Calu3 (cell line): ENCODE results near the gene WDPCP. TPM values are rescaled to one million over a fixed set of nuclear protein-coding genes. Genes with fewer than 3 reads are reported as not detected.

Experiments
- BruUV-seq: library from RNA; stranded (reverse); fragments of 400-500 nt; replicated peaks from 2 replicates; lab custom pipeline; 2021; lab: Mats Ljungman, UMichigan
- CTCF ChIA-PET: fragments of 300-600 bp; sonication (Branson Sonifier 250); formaldehyde crosslinking; loops from one replicate; lab custom pipeline; 2022; ENCODE audit warnings: antibody characterized with exemption; lab: Charles Lee
- DNase-seq: peaks from one replicate; pipeline ENCODE4 v3.0.0; 2022
- H3K27ac Mint-ChIP-seq: one replicate; pipeline ENCODE4 v1.8.0; 2022; ENCODE audit warnings: mixed read lengths; ENCODE audit not compliant: unreplicated experiment
- H3K27me3 Mint-ChIP-seq: one replicate; pipeline ENCODE4 v1.8.0; 2022; ENCODE audit warnings: mixed read lengths; ENCODE audit not compliant: unreplicated experiment
- H3K36me3 Mint-ChIP-seq: one replicate; pipeline ENCODE4 v1.8.0; 2022; ENCODE audit warnings: mild to moderate bottlenecking, moderate library complexity, mixed read lengths; ENCODE audit not compliant: insufficient read depth, unreplicated experiment
- H3K4me1 Mint-ChIP-seq: one replicate; pipeline ENCODE4 v1.8.0; 2022; ENCODE audit warnings: mild to moderate bottlenecking, low read depth, mixed read lengths; ENCODE audit not compliant: unreplicated experiment
- H3K4me3 Mint-ChIP-seq: one replicate; pipeline ENCODE4 v1.8.0; 2022; ENCODE audit warnings: mild to moderate bottlenecking, low read depth, moderate library complexity, mixed read lengths; ENCODE audit not compliant: unreplicated experiment
- H3K9me3 Mint-ChIP-seq: one replicate; pipeline ENCODE4 v1.8.0; 2022; ENCODE audit warnings: low read depth, mixed read lengths; ENCODE audit not compliant: unreplicated experiment
- CTCF ChIP-seq: fragments of 200-600 bp; IDR thresholded peaks from one replicate; pipeline ENCODE4 v1.8.0; 2022; ENCODE audit warnings: antibody characterized with exemption; ENCODE audit not compliant: unreplicated experiment
- intact Hi-C: fragments of 100-400 bp; cut with micrococcal nuclease; formaldehyde crosslinking; loops from one replicate; pipeline ENCODE4 v1.10.0; 2022; ENCODE audit not compliant: unreplicated experiment
- total RNA-seq: library from RNA; stranded (reverse); gene quantifications from 2 replicates; pipeline ENCODE4 v1.2.3, GENCODE V29; 2022

The WDPCP gene
- total RNA-seq, 1 experiment from 2014 or later: 9.0 TPM

DNA sequence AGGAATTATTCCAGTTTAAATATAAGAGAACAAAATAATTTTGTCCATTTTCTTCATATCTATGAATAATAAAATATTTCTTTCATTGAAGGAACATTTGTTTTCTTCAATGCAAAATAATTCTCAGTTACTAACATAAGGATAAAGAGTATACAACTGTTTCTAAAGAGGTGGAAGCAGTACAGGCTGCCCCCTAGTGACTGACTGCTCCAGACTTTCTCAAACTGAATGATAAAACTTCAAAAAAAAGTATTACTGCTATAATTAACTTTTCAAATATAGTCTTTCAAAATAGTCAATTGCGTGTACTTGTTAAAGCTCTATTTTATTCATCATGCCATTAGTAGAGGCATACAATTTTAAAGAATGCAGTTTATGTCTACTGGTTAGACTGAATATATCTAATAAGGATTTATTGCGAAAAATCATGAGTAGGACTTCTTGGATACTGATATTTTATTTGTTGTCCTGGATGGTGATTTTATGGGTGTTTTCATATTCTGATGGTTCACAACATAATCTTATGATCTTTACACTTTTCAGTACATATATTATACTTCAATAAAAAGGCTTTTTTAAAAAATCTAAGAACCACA, 100.1 kb downstream of the WDPCP start:
- no peak overlapping the region for H3K4me3 Mint-ChIP-seq
- no peak overlapping the region for H3K27ac Mint-ChIP-seq
- CTCF ChIA-PET: no interaction called here
- no peaks in the 10 kb centered on the region for H3K9me3 Mint-ChIP-seq
- no peaks in the 10 kb centered on the region for H3K36me3 Mint-ChIP-seq
- DNase-seq: peak; percentile 39
- H3K4me1 Mint-ChIP-seq: no peaks in the 10 kb centered on the region
- peak; percentile 15 for TF ChIP-seq CTCF
- no TSS peak for BruUV-seq
- H3K27me3 Mint-ChIP-seq: no peaks in the 10 kb centered on the region
- intact Hi-C loops: loop anchor here (10.0 kb wide), 2 partner anchors 303 to 423 kb away; no protein-coding TSS in a partner anchor

DNA sequence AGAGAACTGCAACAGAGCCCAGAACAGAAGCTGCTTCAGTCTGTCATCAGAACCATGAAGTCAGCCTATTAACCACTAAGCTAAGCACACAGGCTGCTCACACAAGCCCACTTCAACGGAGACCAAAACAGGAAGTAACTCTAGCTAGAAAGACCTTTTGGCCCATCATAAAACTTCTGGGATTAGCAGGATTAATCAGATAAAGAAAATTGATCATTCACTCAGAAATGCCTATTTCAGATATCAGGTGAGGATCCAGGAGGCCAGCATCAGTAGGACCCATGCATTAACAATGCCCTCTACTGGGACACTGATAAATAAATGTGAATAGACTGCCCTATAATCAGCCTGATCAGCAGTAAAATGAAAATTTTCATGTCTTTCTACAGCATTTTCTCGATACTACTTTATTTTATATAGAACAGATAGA, 101.4 kb downstream of the WDPCP start:
- no peak for DNase-seq
- no TSS peak for BruUV-seq
- no peak overlapping the region for H3K4me3 Mint-ChIP-seq
- no peak overlapping the region for H3K27ac Mint-ChIP-seq
- intact Hi-C loops: loop anchor here (2.0 to 10.0 kb wide), 3 partner anchors 302 to 698 kb away; no protein-coding TSS in a partner anchor
- CTCF ChIA-PET: no interaction called here
- no peaks in the 10 kb centered on the region for H3K4me1 Mint-ChIP-seq
- no peaks in the 10 kb centered on the region for H3K9me3 Mint-ChIP-seq
- H3K36me3 Mint-ChIP-seq: no peaks in the 10 kb centered on the region
- peak; percentile 26 for TF ChIP-seq CTCF
- H3K27me3 Mint-ChIP-seq: no peaks in the 10 kb centered on the region

GRCh38 chr2:63484901-63485300, 103.4 kb downstream of the WDPCP start:
- H3K27me3 Mint-ChIP-seq: no peaks in the 10 kb centered on the region
- no TSS peak for BruUV-seq
- no peak overlapping the region for H3K27ac Mint-ChIP-seq
- H3K4me3 Mint-ChIP-seq: no peak overlapping the region
- no peaks in the 10 kb centered on the region for H3K36me3 Mint-ChIP-seq
- no peaks in the 10 kb centered on the region for H3K9me3 Mint-ChIP-seq
- no peak for TF ChIP-seq CTCF
- CTCF ChIA-PET: no interaction called here
- no peak for DNase-seq
- intact Hi-C loops: loop anchor here (10.0 kb wide), 2 partner anchors 300 to 420 kb away; no protein-coding TSS in a partner anchor
- no peaks in the 10 kb centered on the region for H3K4me1 Mint-ChIP-seq

DNA sequence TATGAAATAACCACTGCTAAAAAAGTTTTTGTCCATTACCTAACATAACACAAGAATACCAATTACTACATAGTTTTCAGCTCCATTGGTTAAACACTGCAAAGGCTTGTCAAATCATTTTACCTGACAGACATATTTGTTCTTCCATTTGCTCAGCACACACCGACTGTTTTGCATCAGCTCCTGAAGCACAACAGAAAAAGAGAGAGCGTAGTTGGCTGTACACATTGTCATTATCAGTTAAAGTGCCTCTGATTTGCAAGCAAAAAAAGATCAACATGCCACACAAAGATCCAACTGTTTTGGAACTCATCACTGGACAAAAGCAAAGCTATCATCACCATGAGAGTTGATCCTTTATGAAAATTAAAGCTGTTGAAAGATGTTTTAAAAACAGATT, 103.8 kb downstream of the WDPCP start:
- DNase-seq: no peak
- Mint-ChIP-seq H3K27ac (no peak overlapping the region), H3K4me3 (no peak overlapping the region), H3K4me1 (no peaks in the 10 kb centered on the region), H3K27me3 (no peaks in the 10 kb centered on the region), H3K9me3 (no peaks in the 10 kb centered on the region), H3K36me3 (no peaks in the 10 kb centered on the region)
- no peak for TF ChIP-seq CTCF
- intact Hi-C loops: loop anchor here (10.0 kb wide), 2 partner anchors 300 to 420 kb away; no protein-coding TSS in a partner anchor
- CTCF ChIA-PET: no interaction called here
- no TSS peak for BruUV-seq
